Ovary (tissue), 3 donors: ENCODE measurements around the gene FAM193A.

ENCODE experiments used
- CTCF ChIP-seq, 3 donors: fragments of 450-650 bp in 2 of 3; fragments of 200-600 bp in 1 of 3; IDR thresholded peaks; one replicate each; pipeline versions ENCODE4 v1.5.1 to v1.8.0; 2016 to 2022; ENCODE audit warnings: antibody characterized with exemption in 3 of 3, mild to moderate bottlenecking in 1 of 3
- POLR2A ChIP-seq: fragments of 450-650 bp; IDR thresholded peaks from one replicate; pipeline ENCODE4 v1.6.1; 2017; ENCODE audit warnings: antibody characterized with exemption, mild to moderate bottlenecking, moderate library complexity
- donor health status: DM: no; HTN: no; CAD: no.

DNA sequence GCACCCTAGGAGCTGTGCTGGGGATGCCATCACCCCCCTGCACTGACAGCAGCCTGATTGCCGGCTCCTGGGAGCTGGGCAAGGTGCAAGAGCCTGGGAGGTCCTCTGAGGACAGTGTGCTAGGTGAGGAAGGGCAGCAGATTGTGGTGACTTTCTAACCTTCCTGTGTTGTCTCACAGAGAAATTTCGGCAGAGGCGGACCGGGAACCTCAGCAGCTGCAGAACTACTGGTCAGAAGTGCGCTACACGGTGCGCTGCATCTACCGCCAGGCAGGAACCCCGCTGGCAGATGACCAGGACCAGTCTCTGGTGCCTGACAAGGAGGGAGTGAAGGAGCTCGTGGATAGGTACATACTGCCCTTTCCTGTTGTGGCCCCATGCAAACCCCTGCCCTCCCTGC, 89.8 kb downstream of the FAM193A start:
- no peak for TF ChIP-seq CTCF (IDR thresholded peaks at IDR 0.05)
- no peak for TF ChIP-seq POLR2A
